C4-2B (cell line): ENCODE data around the gene CCM2L.

ENCODE experiments used
- CTCF ChIP-seq: fragments of 450-650 bp; conservative IDR thresholded peaks from 2 replicates; pipeline ENCODE4 v1.5.1; 2017; ENCODE audit warnings: mild to moderate bottlenecking
- ZFX ChIP-seq: fragments of 450-650 bp; IDR thresholded peaks from 2 replicates; pipeline ENCODE4 v1.6.1; 2017

- TF ChIP-seq CTCF, result no peak
- TF ChIP-seq ZFX, result no peak
Measured at GRCh38 chr20:31977080-31977479, 33.2 kb upstream of the CCM2L start.
